Measurements from ENCODE around the gene ZWILCH.

The ZWILCH gene

GRCh38 chr15:66545255-66545654 lies 40.1 kb downstream of the ZWILCH start:
- DNase-seq (ENCODE audit: low read depth), result no peak

- no peak for DNase-seq (ENCODE audit: low read depth)
Measured at GRCh38 chr15:66555685-66556084, 50.6 kb downstream of the ZWILCH start.

- DNase-seq (ENCODE audit: low read depth), result no peak
Measured at GRCh38 chr15:66558271-66558670, 53.1 kb downstream of the ZWILCH start.

- no peak for DNase-seq (ENCODE audit: low read depth)
Measured at GRCh38 chr15:66560856-66561525, 55.9 kb downstream of the ZWILCH start.

GRCh38 chr15:66563126-66563525 lies 58.0 kb downstream of the ZWILCH start:
- no peak for DNase-seq (ENCODE audit: low read depth)

- DNase-seq (ENCODE audit: low read depth), result no peak
Measured at GRCh38 chr15:66563566-66564110, 58.5 kb downstream of the ZWILCH start.

GRCh38 chr15:66564136-66565041 lies 59.3 kb downstream of the ZWILCH start:
- no peak for DNase-seq (ENCODE audit: low read depth)

DNA sequence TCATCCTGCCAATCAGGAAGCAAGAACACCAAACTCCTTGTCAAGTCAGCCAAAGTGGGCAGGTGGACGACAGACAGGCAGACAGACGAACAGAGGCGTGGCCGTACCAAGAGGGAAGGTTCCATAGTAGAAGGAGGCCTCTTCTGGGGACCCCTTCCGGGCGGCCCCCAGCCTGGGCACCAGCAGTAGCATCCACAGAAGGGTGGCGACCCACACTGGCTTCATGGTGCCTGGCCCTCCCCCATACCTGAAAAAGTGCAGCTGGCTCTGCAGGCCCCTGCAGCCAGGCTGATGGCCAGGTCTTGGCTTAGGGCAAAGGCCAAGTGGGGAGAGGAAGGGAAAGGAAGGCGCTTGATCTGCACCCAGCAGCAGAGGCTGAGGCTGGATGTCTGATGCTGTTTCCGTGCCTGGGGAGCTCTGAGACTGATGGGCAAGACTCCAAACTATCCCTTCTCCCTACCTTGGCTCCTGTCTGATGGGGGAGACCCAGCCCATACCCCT lies 60.1 kb downstream of the ZWILCH start:
- no peak for DNase-seq (ENCODE audit: low read depth)

DNA sequence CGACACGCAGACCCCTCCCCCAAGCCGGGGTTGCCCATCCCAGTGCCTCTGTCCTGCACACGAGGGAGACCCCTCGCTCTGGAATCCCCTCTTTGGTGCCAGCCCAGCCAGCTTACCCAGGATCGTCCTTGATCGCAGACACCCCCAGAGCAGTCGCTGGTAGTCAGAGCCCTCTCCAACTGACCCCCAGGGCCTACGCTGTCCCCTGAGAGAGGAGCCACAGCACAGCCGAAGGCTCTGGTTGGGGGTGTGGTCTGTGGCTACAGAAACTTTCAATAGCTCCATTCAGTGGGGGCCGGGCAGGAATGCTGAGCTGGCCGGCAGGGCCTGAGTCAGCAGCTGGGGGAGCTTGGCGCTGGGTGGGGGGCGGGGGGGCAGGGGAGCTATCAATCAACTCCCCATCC lies 60.6 kb downstream of the ZWILCH start, which contains the start of gene LCTL:
LCTL (minus strand) TSS at position 258 of the 404 bp plus-strand sequence. CDS start 633 bp downstream, outside the sequence.
- no peak for DNase-seq (ENCODE audit: low read depth)

DNA sequence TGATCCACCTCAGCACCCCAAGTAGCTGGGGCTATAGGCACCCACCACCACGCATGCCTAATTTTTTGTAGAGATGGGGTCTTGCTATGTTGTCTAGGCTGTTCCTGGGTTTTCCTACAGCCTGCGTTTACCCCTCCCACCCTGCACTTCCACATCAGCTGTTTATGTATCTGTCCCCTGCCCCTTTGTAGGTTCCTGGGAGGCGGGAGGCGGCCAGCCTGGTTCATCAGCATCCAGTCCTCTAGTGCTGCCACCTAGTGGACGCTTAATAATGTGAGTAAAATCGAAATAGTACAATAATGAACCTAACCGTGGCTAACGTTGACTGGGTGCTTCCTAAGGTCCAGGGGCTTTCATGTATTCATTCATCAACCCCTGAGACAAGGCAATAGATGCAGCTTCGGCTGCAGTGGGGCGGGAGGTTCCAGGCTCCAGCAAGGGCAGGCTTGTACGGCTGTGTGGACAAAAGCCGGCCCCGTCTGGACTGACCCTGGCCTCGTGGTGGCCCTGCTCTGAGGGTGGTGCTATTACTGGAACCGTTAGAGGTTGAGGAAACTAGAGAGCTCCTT lies 61.9 kb downstream of the ZWILCH start:
- peak; percentile 40 for DNase-seq (ENCODE audit: low read depth)

DNA sequence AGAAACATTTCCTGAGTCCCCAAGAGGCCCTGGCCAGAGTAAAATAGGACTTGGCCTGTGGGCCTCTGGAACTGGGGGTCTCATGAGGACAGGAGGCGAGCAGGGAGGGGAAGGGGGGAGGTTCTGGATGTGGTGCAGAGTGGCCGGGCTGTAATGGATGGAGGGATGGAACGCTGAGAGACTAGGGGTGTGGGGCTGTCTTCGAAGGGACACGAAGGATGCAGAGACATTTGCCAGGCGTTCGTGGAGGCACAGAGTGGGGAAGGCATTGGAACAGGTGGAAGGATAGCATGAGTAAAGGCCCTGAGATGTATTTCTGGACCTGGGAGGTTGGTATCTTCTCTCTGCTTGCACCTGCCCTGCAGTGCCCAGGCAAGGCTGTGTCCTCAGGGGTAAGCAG lies 62.8 kb downstream of the ZWILCH start:
- no peak for DNase-seq (ENCODE audit: low read depth)

GRCh38 chr15:66569461-66570137 lies 64.5 kb downstream of the ZWILCH start:
- no peak for DNase-seq (ENCODE audit: low read depth)

DNA sequence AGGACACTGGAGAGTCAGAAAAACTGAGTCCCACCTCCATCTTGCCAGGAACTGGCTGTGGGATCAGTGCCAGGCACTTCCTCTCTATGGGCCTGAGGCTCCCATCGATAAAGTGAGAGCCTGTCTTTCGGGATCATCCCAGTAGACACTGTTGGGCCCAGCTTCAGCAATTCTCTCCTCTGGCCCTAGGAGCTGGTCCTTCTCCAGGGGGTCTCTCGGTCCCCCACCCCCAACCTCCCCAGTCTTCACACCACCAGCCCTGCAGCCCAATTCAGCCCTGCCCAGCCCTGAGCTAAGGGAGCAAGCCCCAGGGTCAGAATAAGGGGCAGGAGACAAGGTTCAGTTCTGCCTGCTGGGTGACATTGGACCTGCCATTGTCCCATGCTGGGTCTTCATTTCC lies 65.2 kb downstream of the ZWILCH start:
- DNase-seq (ENCODE audit: low read depth), result no peak

DNA sequence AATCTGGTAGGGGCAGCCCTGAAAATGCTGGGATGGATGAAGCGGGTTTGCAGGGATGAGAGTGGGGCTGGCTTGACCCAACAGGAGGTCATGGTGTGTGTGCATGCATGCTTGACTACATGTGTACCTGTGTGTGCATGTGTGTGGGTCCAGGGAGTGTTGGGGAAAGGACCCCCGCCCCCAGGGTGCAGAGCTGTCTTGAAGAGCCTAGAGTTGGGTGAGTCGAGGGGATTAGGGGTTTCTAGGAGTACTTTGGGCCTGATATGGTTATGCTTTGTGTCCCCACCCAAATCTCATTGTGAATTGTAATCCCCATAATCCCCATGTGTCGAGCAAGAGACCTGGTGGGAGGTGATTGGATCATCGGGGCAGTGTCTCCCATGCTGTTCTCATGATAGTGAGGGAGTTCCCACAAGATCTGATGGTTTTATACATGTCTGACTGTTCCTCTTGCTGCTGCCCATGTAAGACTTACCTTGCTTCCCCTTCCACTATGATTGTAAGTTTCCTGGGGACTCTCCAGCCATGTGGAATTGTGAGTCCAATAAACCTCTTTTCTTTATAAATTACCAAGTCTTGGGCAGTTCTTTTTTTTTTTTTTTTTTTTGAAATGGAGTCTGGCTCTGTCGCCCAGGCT lies 65.8 kb downstream of the ZWILCH start:
- no peak for DNase-seq (ENCODE audit: low read depth)

DNA sequence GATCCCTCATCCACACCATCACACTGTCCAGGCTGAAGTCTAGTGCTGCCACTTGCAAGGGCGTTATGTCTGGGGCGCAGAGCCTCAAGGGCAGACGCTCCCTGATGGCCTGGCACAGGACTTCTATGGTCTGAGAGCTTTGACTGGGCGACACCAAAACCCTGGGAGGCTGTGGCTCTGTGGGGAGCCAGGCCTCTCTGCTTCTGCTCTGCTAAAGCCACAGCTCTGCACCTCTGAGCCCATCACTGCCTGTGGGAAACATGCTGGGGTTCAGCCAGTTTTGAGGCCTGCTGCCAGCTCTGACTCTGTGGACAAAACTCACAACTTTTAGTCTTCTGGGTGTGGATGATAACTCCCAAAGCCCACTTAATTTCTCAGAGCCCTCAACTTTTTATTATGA lies 67.0 kb downstream of the ZWILCH start:
- DNase-seq (ENCODE audit: low read depth), result no peak

DNA sequence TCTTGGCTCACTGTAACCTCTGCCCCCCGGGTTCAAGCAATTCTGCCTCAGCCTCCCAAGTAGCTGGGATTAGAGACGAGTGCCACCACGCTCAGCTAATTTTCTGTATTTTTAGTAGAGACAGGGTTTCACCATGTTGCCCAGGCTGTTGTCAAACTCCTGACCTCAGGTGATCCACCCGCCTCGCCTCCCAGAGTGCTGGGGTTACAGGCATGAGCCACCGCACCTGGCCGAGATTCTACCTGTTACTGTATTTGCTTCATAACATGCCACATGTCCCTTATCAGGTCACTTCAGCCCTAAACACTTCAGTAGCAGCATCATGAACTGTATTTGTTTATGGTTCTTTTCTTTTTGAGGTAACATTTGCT lies 68.2 kb downstream of the ZWILCH start:
- no peak for DNase-seq (ENCODE audit: low read depth)

GRCh38 chr15:66573719-66574595 lies 68.8 kb downstream of the ZWILCH start:
- no peak for DNase-seq (ENCODE audit: low read depth)

DNA sequence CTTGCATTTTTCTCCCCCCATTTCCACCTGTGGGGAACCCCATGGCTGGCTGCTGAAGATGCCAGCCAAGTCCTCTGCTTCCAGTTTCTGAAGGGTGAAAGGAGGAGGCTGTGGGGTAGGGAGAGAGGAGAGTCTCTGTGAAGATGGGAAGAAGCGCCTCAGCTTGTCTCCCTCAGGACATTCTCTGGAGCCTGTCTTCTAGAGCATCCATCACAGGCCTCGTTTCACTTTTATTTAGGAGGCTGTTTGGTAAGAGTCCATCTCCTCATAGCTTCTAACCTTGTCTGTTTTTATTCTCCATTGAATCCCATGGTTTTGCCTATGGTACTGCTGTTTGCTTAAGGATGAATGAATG lies 69.4 kb downstream of the ZWILCH start:
- no peak for DNase-seq (ENCODE audit: low read depth)

DNA sequence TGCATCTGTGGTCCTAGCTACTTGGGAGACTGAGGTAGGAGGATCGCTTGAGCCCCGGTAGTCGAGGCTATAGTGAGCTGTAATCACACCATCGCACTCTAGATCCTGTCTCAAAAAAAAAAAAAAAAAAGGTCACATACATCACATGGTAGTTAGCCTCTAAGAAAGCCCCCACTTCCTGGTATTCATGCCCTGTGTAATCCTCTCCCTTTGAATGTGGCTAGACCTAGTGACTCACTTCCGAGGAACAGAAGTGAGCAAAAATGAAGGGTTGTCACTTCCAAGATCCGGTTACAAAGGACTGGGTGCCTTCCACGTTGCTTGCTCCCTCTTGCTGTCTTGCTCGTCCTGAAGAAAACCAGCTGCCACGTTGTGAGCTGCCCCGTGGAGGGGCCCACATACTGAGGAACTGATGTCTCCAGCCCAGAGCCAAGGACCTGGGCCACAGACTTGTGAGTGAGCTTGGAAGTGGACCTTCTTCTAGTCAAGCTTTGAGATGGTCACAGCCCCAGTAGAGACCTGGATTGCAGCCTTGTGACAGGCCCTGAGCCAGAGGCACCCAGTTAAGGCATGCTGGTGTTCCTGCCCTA lies 73.3 kb downstream of the ZWILCH start:
- DNase-seq (ENCODE audit: low read depth), result no peak

GRCh38 chr15:66580643-66581042 lies 75.5 kb downstream of the ZWILCH start:
- no peak for DNase-seq (ENCODE audit: low read depth)
